Amygdala (tissue), 56 donors: Measurements from ENCODE around the gene TRABD2B.

ENCODE experiments used
- DNase-seq, 56 donors: peaks; one replicate each; lab custom pipeline; 2025; lab: John Stamatoyannopoulos, UW

Gene TRABD2B

GRCh38 chr1:47812904-47813514 lies 184.2 kb downstream of the TRABD2B start:
- no peak for DNase-seq

- no peak for DNase-seq
Measured at GRCh38 chr1:47810964-47811682, 186.1 kb downstream of the TRABD2B start.

DNA sequence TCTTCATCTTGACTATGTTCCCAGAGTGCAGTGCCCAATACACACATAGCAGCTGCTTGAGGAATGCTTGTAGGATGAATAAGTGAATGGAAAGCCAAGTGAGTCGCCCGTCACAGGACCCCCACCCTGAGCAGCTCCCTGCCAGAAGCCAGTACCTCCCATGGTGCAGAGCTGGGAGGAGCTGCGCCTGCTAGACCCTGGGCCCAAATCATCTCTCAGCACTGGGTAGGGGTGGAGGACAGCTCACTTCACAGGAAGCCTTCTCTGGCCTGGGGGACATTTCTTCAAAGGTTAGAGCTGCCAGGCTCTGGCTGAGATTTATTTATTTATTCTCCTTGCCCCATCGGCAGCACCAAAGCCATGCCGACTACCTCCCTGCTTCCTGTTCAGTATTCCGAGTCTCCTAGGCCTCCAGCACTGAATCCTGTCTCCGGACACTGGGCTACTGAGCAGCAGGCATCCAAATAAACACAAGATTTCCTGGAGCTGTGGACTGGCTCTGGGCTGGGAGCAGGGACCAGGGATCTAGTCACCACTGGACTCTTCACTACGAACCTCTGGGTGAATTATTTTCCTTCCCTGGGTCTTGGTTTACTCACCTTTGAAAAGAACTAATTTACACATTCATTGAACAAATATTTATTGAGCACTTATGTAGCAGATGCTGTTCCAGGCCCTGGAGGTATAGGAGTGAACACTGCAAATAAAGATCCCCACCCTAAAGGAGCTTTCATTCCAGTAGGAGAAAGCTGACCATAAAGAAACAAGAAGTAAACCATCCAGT lies 187.7 kb downstream of the TRABD2B start:
- no peak for DNase-seq

DNA sequence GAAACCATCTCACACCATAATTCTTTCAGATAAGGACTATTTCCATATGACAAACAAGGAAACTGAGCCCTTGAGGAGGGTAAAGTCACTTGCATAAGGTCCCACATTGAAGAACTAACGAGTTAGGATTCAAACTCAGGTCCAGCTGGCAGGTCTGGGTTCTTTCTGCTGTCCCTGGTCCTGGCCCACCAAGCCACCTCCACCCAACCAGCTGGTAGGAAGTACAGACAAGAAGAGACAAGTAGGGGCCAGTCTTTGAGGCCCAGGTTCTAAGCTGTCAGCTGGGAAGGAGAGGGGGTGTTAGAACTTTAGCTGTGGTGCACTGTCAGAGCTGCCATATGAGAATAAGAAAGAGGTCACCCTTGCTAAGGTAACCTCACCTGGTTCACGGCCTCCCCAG lies 188.6 kb downstream of the TRABD2B start:
- DNase-seq, result no peak

DNA sequence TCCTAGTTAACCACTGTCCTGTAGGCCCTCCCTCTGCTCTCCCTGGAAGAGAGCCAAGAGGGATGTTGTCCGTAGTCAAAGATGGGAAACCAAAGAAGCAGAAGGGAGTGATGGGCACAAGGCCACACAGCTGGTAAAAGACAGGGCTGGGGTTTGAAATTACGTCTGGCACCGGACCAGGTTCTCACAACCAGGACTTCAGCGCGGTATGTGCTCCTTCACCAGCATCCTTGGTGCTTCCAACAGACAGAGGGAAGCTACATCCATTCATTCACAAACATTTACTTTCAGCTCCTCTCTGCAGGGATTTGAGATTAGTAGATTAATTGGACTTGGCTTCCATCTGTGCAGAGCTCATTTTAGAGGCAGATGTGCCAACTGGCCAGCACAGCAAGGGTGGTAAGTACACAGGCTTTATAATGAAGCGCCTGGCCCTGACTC lies 191.2 kb downstream of the TRABD2B start:
- DNase-seq, result peak in 2 of 56 donors; percentile 3 to 65

- no peak for DNase-seq
Measured at GRCh38 chr1:47805018-47805417, 192.2 kb downstream of the TRABD2B start.

- no peak for DNase-seq
Measured at GRCh38 chr1:47803815-47804501, 193.2 kb downstream of the TRABD2B start.

GRCh38 chr1:47797575-47797974 lies 199.6 kb downstream of the TRABD2B start:
- DNase-seq, result peak in 1 of 56 donors; percentile 19

DNA sequence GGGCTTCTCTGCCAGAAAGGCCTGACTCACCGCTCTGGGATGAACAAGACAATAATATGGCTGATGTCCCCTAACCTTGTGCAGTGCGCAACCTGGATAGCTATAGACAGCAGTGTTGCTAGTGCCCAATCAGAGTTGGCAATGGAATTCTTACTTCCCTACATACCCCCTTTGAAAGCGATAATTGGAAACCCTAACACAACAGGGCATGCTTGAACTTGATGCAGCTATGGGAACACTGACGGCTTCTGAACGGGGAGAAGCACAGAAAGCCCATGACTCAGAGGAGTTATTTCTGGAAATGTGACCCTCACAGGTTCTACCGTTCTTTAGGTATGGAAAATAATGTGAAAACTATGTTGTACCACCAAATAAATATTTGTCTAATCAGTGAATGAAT lies 200.6 kb downstream of the TRABD2B start:
- no peak for DNase-seq

- DNase-seq, result no peak
Measured at GRCh38 chr1:47795102-47795501, 202.1 kb downstream of the TRABD2B start.

DNA sequence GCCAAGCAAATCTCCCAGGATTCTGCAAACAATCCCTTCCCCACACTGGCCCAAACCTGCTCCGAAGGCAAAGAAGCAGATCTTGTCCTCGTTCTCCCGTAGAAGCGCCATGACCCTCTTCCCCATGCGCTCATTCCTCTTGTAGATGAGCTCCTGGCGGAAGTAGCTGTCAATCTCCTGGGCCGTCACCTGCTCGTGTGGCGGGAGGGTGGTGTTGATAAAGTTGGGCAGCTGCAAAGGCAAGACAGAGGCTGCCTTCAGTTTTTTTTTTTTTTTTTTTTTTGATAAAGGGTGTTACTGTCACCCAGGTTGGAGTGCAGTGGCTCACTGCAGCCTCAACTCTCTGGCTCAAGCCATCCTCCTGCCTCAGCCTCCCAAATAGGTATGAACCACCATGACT lies 202.7 kb downstream of the TRABD2B start:
- no peak for DNase-seq

GRCh38 chr1:47794081-47794480 lies 203.1 kb downstream of the TRABD2B start:
- DNase-seq, result no peak

DNA sequence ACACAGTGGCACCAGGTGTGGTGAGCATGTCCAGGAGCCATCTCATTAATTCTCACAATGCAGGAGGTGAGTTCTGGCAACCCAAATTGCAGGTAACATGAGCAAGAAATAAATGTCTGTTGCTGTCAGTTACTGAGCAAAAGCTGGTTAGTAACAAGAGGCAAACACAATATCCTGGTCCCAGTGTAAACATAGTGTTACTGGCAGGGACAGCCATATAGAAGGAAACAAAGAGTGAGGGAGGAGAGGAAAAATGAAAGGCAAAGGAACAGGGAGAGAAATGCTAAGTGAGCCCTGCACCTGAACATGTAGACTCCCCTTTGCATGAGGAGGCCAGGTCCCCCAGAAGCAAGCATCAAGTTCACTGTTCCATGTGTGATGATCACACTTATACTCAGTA lies 203.6 kb downstream of the TRABD2B start:
- DNase-seq, result no peak

DNA sequence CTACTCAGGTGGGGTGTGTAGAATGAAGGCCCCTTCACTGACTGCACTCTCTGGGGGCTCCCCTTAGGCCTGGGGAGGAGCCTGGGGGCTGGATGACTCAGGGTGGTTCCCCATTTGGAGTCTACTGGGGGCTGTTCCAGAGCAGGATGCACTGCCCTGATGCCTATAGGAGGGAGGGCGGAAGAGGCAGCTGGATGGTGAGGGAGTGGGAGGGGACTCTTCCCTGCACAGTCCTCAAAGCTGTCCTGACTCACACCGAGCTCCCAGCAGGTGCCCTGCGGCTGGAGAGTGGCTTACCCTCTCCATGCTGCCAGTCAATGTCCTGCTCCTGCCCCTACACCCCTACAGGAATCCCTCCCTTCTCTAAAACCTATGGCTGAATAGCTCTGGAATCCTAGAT lies 204.4 kb downstream of the TRABD2B start:
- DNase-seq, result no peak

GRCh38 chr1:47791879-47792608 lies 205.1 kb downstream of the TRABD2B start:
- DNase-seq, result no peak

- DNase-seq, result no peak
Measured at GRCh38 chr1:47788761-47789160, 208.4 kb downstream of the TRABD2B start.

GRCh38 chr1:47787560-47787959 lies 209.6 kb downstream of the TRABD2B start:
- no peak for DNase-seq

- no peak for DNase-seq
Measured at GRCh38 chr1:47786316-47786715, 210.9 kb downstream of the TRABD2B start.

- no peak for DNase-seq
Measured at GRCh38 chr1:47785561-47786271, 211.5 kb downstream of the TRABD2B start.

DNA sequence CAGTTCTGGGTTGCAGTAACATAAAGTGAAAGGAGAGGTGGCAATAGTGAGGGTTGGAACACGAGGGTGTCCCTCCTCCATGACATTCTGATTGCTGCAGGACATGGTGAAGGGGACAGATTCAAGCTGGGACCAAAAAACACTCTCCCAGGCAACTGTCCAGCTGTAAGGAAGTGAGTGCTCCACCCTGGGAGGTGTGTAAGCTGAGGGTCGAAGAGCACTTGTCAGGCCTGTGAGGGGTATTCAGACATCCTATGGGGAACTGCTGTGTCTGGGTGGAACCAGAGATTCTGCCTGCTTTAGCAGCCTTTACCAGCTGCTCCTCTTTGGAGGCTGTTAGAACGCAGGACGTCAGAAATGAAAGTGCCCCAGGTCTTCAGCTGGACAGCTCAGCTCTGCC lies 212.1 kb downstream of the TRABD2B start:
- no peak for DNase-seq
